ENCODE results near the gene ATP8A2. TPM values are rescaled to one million over a fixed set of nuclear protein-coding genes. Genes with fewer than 3 reads are reported as not detected.
"Not testable (repeated sequence)": the region's sequence is repeated elsewhere in the genome, so short reads cannot be mapped to it uniquely, and the experiment has no call there.

The ATP8A2 gene
- polyA plus RNA-seq, 1 donor from 2014 or later: 11.9 TPM

GRCh38 chr13:25774056-25774455 lies 402.3 kb downstream of the ATP8A2 start:
- not testable (repeated sequence) for H3F3A ChIP-seq (ENCODE audit: insufficient read depth, low read length, poor library complexity, severe bottlenecking); H3K9me2 ChIP-seq (ENCODE audit: insufficient read depth, low read length); H2AFZ ChIP-seq (ENCODE audit: low read depth, low read length); H3K27ac ChIP-seq (ENCODE audit: low read length); H3K79me2 ChIP-seq (replicated peaks; ENCODE audit: insufficient read depth, low read length); H3K4me3 ChIP-seq (ENCODE audit: low read length); H4K20me1 ChIP-seq (ENCODE audit: insufficient read depth); H3K27me3 ChIP-seq (ENCODE audit: insufficient read depth, low read depth, low read length); H3K4me2 ChIP-seq (ENCODE audit: low read length); H3K9me3 ChIP-seq (ENCODE audit: low read length); H3K9ac ChIP-seq (ENCODE audit: low read length); H3K36me3 ChIP-seq (ENCODE audit: insufficient read depth, low read length)

- TF ChIP-seq EZH2 (IDR thresholded peaks at IDR 0.05; ENCODE audit: borderline replicate concordance, insufficient read depth, low read length, poor library complexity, severe bottlenecking) (no peak), TAF1 (IDR thresholded peaks at IDR 0.05; ENCODE audit: low read depth) (no peak), REST (IDR thresholded peaks at IDR 0.05; ENCODE audit: borderline replicate concordance) (no peak), POLR2AphosphoS5 (IDR thresholded peaks at IDR 0.05) (no peak), RAD21 (conservative IDR thresholded peaks at IDR 0.05) (no peak), SMC3 (conservative IDR thresholded peaks at IDR 0.05; ENCODE audit: poor library complexity) (no peak), CTCF (IDR thresholded peaks at IDR 0.05; ENCODE audit: poor library complexity, severe bottlenecking) (no peak), EP300 (conservative IDR thresholded peaks at IDR 0.05; ENCODE audit: poor library complexity, severe bottlenecking) (no peak), MXI1 (conservative IDR thresholded peaks at IDR 0.05; ENCODE audit: poor library complexity, severe bottlenecking) (no peak)
- no peaks in the 10 kb centered on the region for H3K36me3 ChIP-seq (ENCODE audit: insufficient read depth, low read length)
- no peaks in the 10 kb centered on the region for H3K79me2 ChIP-seq (replicated peaks; ENCODE audit: insufficient read depth, low read length)
- no peaks in the 10 kb centered on the region for H3K27me3 ChIP-seq (ENCODE audit: insufficient read depth, low read depth, low read length)
- no peak overlapping the region for H2AFZ ChIP-seq (ENCODE audit: low read depth, low read length)
- no peak overlapping the region for H3K4me3 ChIP-seq (ENCODE audit: low read length)
- no peak overlapping the region for H3K4me2 ChIP-seq (ENCODE audit: low read length)
- H3F3A ChIP-seq (ENCODE audit: insufficient read depth, low read length, poor library complexity, severe bottlenecking): no peaks in the 10 kb centered on the region
- no peaks in the 10 kb centered on the region for H3K9me2 ChIP-seq (ENCODE audit: insufficient read depth, low read length)
- H3K27ac ChIP-seq (ENCODE audit: low read length): no peak overlapping the region
- no peaks in the 10 kb centered on the region for H4K20me1 ChIP-seq (ENCODE audit: insufficient read depth)
- no peak overlapping the region for H3K9ac ChIP-seq (ENCODE audit: low read length)
- no peaks in the 10 kb centered on the region for H3K9me3 ChIP-seq (ENCODE audit: low read length)
These were observed 403.5 kb downstream of the ATP8A2 start for GRCh38 chr13:25775275-25775674.

GRCh38 chr13:25775986-25776385 lies 404.2 kb downstream of the ATP8A2 start:
- no peak overlapping the region for H3K27ac ChIP-seq (ENCODE audit: low read length)
- H3K79me2 ChIP-seq (replicated peaks; ENCODE audit: insufficient read depth, low read length): no peaks in the 10 kb centered on the region
- no peaks in the 10 kb centered on the region for H3K36me3 ChIP-seq (ENCODE audit: insufficient read depth, low read length)
- no peaks in the 10 kb centered on the region for H3K9me2 ChIP-seq (ENCODE audit: insufficient read depth, low read length)
- no peaks in the 10 kb centered on the region for H3F3A ChIP-seq (ENCODE audit: insufficient read depth, low read length, poor library complexity, severe bottlenecking)
- no peak overlapping the region for H3K9ac ChIP-seq (ENCODE audit: low read length)
- no peak for TF ChIP-seq RAD21 (conservative IDR thresholded peaks at IDR 0.05)
- TF ChIP-seq CTCF (IDR thresholded peaks at IDR 0.05; ENCODE audit: poor library complexity, severe bottlenecking): no peak
- no peak for TF ChIP-seq MXI1 (conservative IDR thresholded peaks at IDR 0.05; ENCODE audit: poor library complexity, severe bottlenecking)
- no peaks in the 10 kb centered on the region for H3K9me3 ChIP-seq (ENCODE audit: low read length)
- H4K20me1 ChIP-seq (ENCODE audit: insufficient read depth): no peaks in the 10 kb centered on the region
- H3K4me2 ChIP-seq (ENCODE audit: low read length): no peak overlapping the region
- H3K27me3 ChIP-seq (ENCODE audit: insufficient read depth, low read depth, low read length): no peaks in the 10 kb centered on the region
- no peak overlapping the region for H2AFZ ChIP-seq (ENCODE audit: low read depth, low read length)
- no peak overlapping the region for H3K4me3 ChIP-seq (ENCODE audit: low read length)
